H1 (cell line): ENCODE results near the gene CD28. TPM values are rescaled to one million over a fixed set of nuclear protein-coding genes. Genes with fewer than 3 reads are reported as not detected.

ENCODE experiments used
- CTCF ChIA-PET: fragments of 300-600 bp; sonication (Branson Sonifier 250); formaldehyde crosslinking; loops from one replicate; lab custom pipeline; 2021; ENCODE audit not compliant: partially characterized antibody; lab: Charles Lee
- POLR2A ChIA-PET: fragments of 300-600 bp; sonication (Branson Sonifier 250); formaldehyde crosslinking; loops from one replicate; lab custom pipeline; 2021; ENCODE audit warnings: inconsistent platforms; ENCODE audit not compliant: partially characterized antibody; lab: Charles Lee
- DNase-seq, 2 experiments: peaks; one replicate each; pipeline versions ENCODE4 v3.0.0 to v3.0.0-alpha.2; 2010 to 2022; ENCODE audit warnings: low spot score in 2 of 2, low read depth in 1 of 2, mixed read lengths in 1 of 2
- FAIRE-seq: peaks from 2 replicates; lab custom pipeline; 2011; peaks lifted over from hg19 to GRCh38; lab: Jason Lieb, UNC
- H2AFZ ChIP-seq: 2 replicates; pipeline ENCODE4 v1.8.1; 2012; ENCODE audit warnings: low read length, inconsistent platforms
- H2AK5ac ChIP-seq: 2 replicates; pipeline ENCODE4 v1.6.1; 2013; ENCODE audit warnings: low read depth, low read length
- H2BK120ac ChIP-seq: replicated peaks from 2 replicates; pipeline ENCODE3; 2013; ENCODE audit warnings: low read depth, low read length, inconsistent platforms
- H2BK12ac ChIP-seq: 2 replicates; pipeline ENCODE4 v1.6.1; 2013; ENCODE audit warnings: low read depth, low read length
- H2BK15ac ChIP-seq: 2 replicates; pipeline ENCODE4 v1.6.1; 2013; ENCODE audit warnings: low read length
- H2BK20ac ChIP-seq: 2 replicates; pipeline ENCODE4 v1.6.1; 2013; ENCODE audit warnings: low read length
- H2BK5ac ChIP-seq: 2 replicates; pipeline ENCODE4 v1.6.1; 2013; ENCODE audit warnings: low read depth, low read length
- H3K14ac ChIP-seq: 2 replicates; pipeline ENCODE4 v1.6.1; 2013; ENCODE audit warnings: inconsistent platforms; ENCODE audit not compliant: insufficient read length
- H3K18ac ChIP-seq: 2 replicates; pipeline ENCODE4 v1.6.1; 2013; ENCODE audit warnings: low read length; ENCODE audit errors: extremely low read depth
- H3K23ac ChIP-seq: 2 replicates; pipeline ENCODE4 v1.6.1; 2013; ENCODE audit warnings: inconsistent platforms; ENCODE audit not compliant: insufficient read length
- H3K23me2 ChIP-seq: 2 replicates; pipeline ENCODE4 v1.6.1; 2013; ENCODE audit warnings: low read depth, low read length
- H3K27ac ChIP-seq: 2 replicates; pipeline ENCODE4 v1.6.1; 2011; ENCODE audit warnings: low read depth, low read length, inconsistent platforms
- H3K27me3 ChIP-seq, 4 experiments: replicated peaks in 1 of 4; 1 replicate in 1 of 4; 2 replicates in 3 of 4; pipeline versions ENCODE4 v1.6.1 to v1.8.1; 2011 to 2013; ENCODE audit warnings: low read length in 3 of 4, mild to moderate bottlenecking in 3 of 4, inconsistent platforms in 2 of 4, mixed read lengths in 2 of 4, moderate library complexity in 1 of 4; ENCODE audit not compliant: control insufficient read depth in 3 of 4, insufficient read depth in 3 of 4; ENCODE audit errors: extremely low read depth in 1 of 4
- H3K36me3 ChIP-seq, 4 experiments: 2 replicates each; pipeline versions ENCODE4 v1.6.1 to v1.8.1; 2011 to 2013; ENCODE audit warnings: mild to moderate bottlenecking in 4 of 4, low read length in 3 of 4, moderate library complexity in 2 of 4, control low read depth in 1 of 4, inconsistent platforms in 1 of 4; ENCODE audit not compliant: insufficient read depth in 4 of 4, control insufficient read depth in 2 of 4
- H3K4ac ChIP-seq: replicated peaks from 2 replicates; pipeline ENCODE3; 2013; ENCODE audit warnings: low read length, low read depth, mixed read lengths, inconsistent platforms; ENCODE audit not compliant: insufficient read length
- H3K4me1 ChIP-seq, 4 experiments: replicated peaks in 1 of 4; 1 replicate in 1 of 4; 2 replicates in 3 of 4; pipeline versions ENCODE4 v1.6.1 to v1.8.1; 2011 to 2013; ENCODE audit warnings: low read length in 3 of 4, inconsistent platforms in 2 of 4, mixed read lengths in 1 of 4; ENCODE audit not compliant: insufficient read depth in 4 of 4, control insufficient read depth in 3 of 4
- H3K4me2 ChIP-seq, 2 experiments: 2 replicates each; pipeline versions ENCODE4 v1.6.1 to v1.8.1; 2011 to 2013; ENCODE audit warnings: low read depth in 2 of 2, low read length in 2 of 2, control low read depth in 1 of 2, inconsistent platforms in 1 of 2, mild to moderate bottlenecking in 1 of 2; ENCODE audit not compliant: insufficient read depth in 1 of 2
- H3K4me3 ChIP-seq, 4 experiments: fragments of 200-600, 300-600 bp in 1 of 4; sonication (generic), shearing (Covaris generic), sonication (Bioruptor Twin) in 1 of 4; 2 replicates each; pipeline versions ENCODE4 v1.5.1 to v1.8.1; 2011 to 2016; ENCODE audit warnings: low read length in 4 of 4, low read depth in 3 of 4, control low read depth in 2 of 4, inconsistent platforms in 2 of 4, mild to moderate bottlenecking in 2 of 4, mixed read lengths in 1 of 4, moderate library complexity in 1 of 4; ENCODE audit not compliant: insufficient read depth in 2 of 4; ENCODE audit errors: extremely low read depth in 1 of 4
- H3K56ac ChIP-seq: replicated peaks from 2 replicates; pipeline ENCODE3; 2013; ENCODE audit warnings: low read depth, mild to moderate bottlenecking, mixed read lengths, low read length, inconsistent platforms; ENCODE audit not compliant: insufficient read length
- H3K79me1 ChIP-seq: 2 replicates; pipeline ENCODE4 v1.6.1; 2013; ENCODE audit warnings: low read depth, low read length, control low read depth
- H3K79me2 ChIP-seq, 2 experiments: 2 replicates each; pipeline versions ENCODE4 v1.6.1 to v1.8.1; 2012 to 2013; ENCODE audit warnings: low read length in 2 of 2, mild to moderate bottlenecking in 2 of 2, inconsistent platforms in 1 of 2; ENCODE audit not compliant: insufficient read depth in 2 of 2, control insufficient read depth in 1 of 2
- H3K9ac ChIP-seq, 4 experiments: replicated peaks in 1 of 4; 1 replicate in 1 of 4; 2 replicates in 3 of 4; pipeline versions ENCODE4 v1.6.1 to v1.8.1; 2011 to 2013; ENCODE audit warnings: low read depth in 3 of 4, low read length in 3 of 4, control low read depth in 2 of 4, mild to moderate bottlenecking in 2 of 4, moderate library complexity in 2 of 4, inconsistent platforms in 1 of 4; ENCODE audit errors: extremely low read depth in 1 of 4
- H3K9me3 ChIP-seq, 2 experiments: 2 replicates each; pipeline versions ENCODE4 v1.6.1 to v1.8.1; 2012 to 2013; ENCODE audit warnings: mild to moderate bottlenecking in 2 of 2, moderate library complexity in 2 of 2, control low read depth in 1 of 2, inconsistent platforms in 1 of 2, low read depth in 1 of 2, low read length in 1 of 2, mixed read lengths in 1 of 2; ENCODE audit not compliant: insufficient read depth in 2 of 2
- H4K20me1 ChIP-seq, 2 experiments: replicated peaks in 1 of 2; 2 replicates each; pipeline versions ENCODE3 to v1.8.1; 2011 to 2013; ENCODE audit warnings: inconsistent platforms in 2 of 2, low read length in 2 of 2, mild to moderate bottlenecking in 1 of 2; ENCODE audit not compliant: insufficient read depth in 2 of 2, control insufficient read depth in 1 of 2
- H4K5ac ChIP-seq: 2 replicates; pipeline ENCODE4 v1.6.1; 2013; ENCODE audit warnings: low read length, low read depth, mixed read lengths, inconsistent platforms; ENCODE audit not compliant: insufficient read length
- H4K8ac ChIP-seq: 2 replicates; pipeline ENCODE4 v1.8.0; 2013; ENCODE audit warnings: mild to moderate bottlenecking, moderate library complexity, low read length, inconsistent platforms; ENCODE audit not compliant: insufficient read depth; ENCODE audit errors: extremely low read depth
- H4K91ac ChIP-seq: replicated peaks from 2 replicates; pipeline ENCODE3; 2013; ENCODE audit warnings: low read length, mixed read lengths, inconsistent platforms; ENCODE audit not compliant: insufficient read length
- KDM4A ChIP-seq: IDR thresholded peaks from one replicate; pipeline ENCODE4 v1.7.1; 2012; ENCODE audit warnings: low read depth, mild to moderate bottlenecking, moderate library complexity, low read length, inconsistent platforms; ENCODE audit not compliant: severe bottlenecking
- WGBS, 2 experiments: shearing (Covaris generic) in 1 of 2; methylation state at CpG; one replicate each; pipeline versions ENCODE4 v1.1.6 to v1.1.7; 2013 to 2015; ENCODE audit warnings: low lambda C conversion rate in 2 of 2, mixed read lengths in 2 of 2, inconsistent platforms in 1 of 2, low coverage in 1 of 2, missing lambda C conversion rate in 1 of 2; ENCODE audit not compliant: insufficient replicate concordance in 2 of 2, insufficient coverage in 1 of 2, insufficient read length in 1 of 2; ENCODE audit errors: extremely low coverage in 1 of 2, missing lambda C conversion rate in 1 of 2; 5-methylcytosine and 5-hydroxymethylcytosine counted together
- polyA plus RNA-seq, 7 experiments: library from polyadenylated mRNA; depleted of rRNA in 3 of 7; stranded (reverse) in 5 of 7; unstranded in 2 of 7; fragments of >200 nt in 5 of 7; fragments of 200-250 nt in 2 of 7; gene quantifications; 1 replicate in 5 of 7; 2 replicates in 1 of 7; 4 replicates in 1 of 7; pipeline versions ENCODE4 v1.2.1 to v1.2.3, GENCODE V29; 2011 to 2013; ENCODE audit warnings: missing spikeins in 2 of 7, mixed read lengths in 2 of 7
- total RNA-seq: library from RNA; stranded (reverse); fragmentation: NEBNext Ultra II Directional; extraction: Animal tissue kit (Norgen Biotek cat#: 25700); gene quantifications from 2 replicates; pipeline ENCODE4 v1.2.1, GENCODE V29; 2021

The CD28 gene
- total and polyA plus RNA-seq, 2 of the 8 experiments (the other 6 are each of a cell fraction or from before 2014, with no cell fraction given): not detected

DNA sequence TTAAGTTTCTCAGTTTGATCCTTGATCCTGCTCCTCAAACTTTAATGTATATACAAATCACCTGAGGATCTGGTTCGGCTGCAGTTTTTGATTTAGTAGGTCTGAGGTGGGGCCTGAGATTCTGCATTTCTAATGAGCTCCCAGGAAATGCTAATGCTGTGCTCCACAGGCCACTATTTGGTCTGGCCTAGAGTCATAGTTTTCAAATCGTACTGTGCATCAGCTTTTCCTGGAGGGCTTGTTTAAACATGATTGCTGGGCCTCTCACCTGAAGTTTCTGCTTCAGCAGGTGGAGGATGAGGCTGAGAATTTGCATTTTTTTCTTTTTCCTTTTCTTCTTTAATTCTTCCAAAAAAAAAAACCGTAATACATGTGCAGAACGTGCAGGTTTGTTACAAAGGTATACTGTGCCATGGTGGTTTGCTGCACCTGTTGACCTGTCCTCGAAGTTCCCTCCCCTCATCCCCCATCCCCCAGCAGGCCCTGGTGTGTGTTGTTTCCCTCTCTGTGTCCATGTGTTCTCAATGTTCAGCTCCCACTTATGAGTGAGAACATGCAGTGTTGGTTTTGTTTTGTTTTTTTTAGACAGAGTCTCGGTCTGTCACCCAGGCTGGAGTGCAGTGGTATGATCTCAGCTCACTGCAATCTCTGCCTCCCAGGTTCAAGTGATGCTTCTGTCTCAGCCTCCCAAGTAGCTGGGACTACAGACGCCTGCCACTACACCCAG, 42.2 kb upstream of the CD28 start:
- H4K91ac ChIP-seq: no peak overlapping the region
- no peak overlapping the region for H4K5ac ChIP-seq
- no peak overlapping the region for H2BK15ac ChIP-seq
- no peaks in the 10 kb centered on the region for H4K20me1 ChIP-seq
- H3K9ac ChIP-seq: no peak overlapping the region
- H3K14ac ChIP-seq: no peak overlapping the region
- POLR2A ChIA-PET: no interaction called here
- no peak overlapping the region for H4K8ac ChIP-seq
- H2BK20ac ChIP-seq: no peak overlapping the region
- H2BK120ac ChIP-seq: peak overlapping the region; percentile 38
- FAIRE-seq: no peak
- CTCF ChIA-PET: interaction anchor here (0.6 to 1.4 kb wide), 3 partner anchors 14 to 1524 kb away, joined by 3 read pairs; no protein-coding TSS in a partner anchor
- H3K27me3 ChIP-seq: no peaks in the 10 kb centered on the region
- no peak overlapping the region for H2BK12ac ChIP-seq
- H2AFZ ChIP-seq: no peak overlapping the region
- no peak overlapping the region for H2AK5ac ChIP-seq
- no peaks in the 10 kb centered on the region for H3K79me2 ChIP-seq
- H3K4me2 ChIP-seq: no peak overlapping the region
- H2BK5ac ChIP-seq: no peak overlapping the region; the same call in 1 of the 2 replicates
- H3K56ac ChIP-seq: no peak overlapping the region
- H3K23ac ChIP-seq: no peak overlapping the region
- WGBS, 2 experiments: 85% methylated on average over 7 of the region's 7 CpGs; no CpG with 5 or more reads in 1 of the 2 experiments
- no peaks in the 10 kb centered on the region for H3K36me3 ChIP-seq
- peaks cover 0 to 7% (median 1%) of the 10 kb centered on the region in 4 experiments; a peak in 2 of 7 replicates for H3K4me1 ChIP-seq
- H3K18ac ChIP-seq: no peak overlapping the region
- no peak overlapping the region for H3K4ac ChIP-seq
- no peak overlapping the region for H3K4me3 ChIP-seq
- H3K23me2 ChIP-seq: no peaks in the 10 kb centered on the region
- no peaks in the 10 kb centered on the region for H3K79me1 ChIP-seq
- H3K9me3 ChIP-seq: no peaks in the 10 kb centered on the region
- DNase-seq: no peak
- no peak for TF ChIP-seq KDM4A
- TF ChIP-seq, all 59 proteins: peak for 0
- H3K27ac ChIP-seq: no peak overlapping the region
